GM19397 (cell line): ENCODE measurements around the gene FMN1.

ENCODE experiments used
- ATAC-seq: cut with Tn5 transposase; IDR thresholded peaks from one replicate; pipeline ENCODE4 v1.9.1; 2021; ENCODE audit warnings: mild to moderate bottlenecking, moderate library complexity; ENCODE audit not compliant: unreplicated experiment

FMN1 gene

GRCh38 chr15:33021806-33022389 is 172.6 kb downstream of the FMN1 start:
- ATAC-seq: no peak

DNA sequence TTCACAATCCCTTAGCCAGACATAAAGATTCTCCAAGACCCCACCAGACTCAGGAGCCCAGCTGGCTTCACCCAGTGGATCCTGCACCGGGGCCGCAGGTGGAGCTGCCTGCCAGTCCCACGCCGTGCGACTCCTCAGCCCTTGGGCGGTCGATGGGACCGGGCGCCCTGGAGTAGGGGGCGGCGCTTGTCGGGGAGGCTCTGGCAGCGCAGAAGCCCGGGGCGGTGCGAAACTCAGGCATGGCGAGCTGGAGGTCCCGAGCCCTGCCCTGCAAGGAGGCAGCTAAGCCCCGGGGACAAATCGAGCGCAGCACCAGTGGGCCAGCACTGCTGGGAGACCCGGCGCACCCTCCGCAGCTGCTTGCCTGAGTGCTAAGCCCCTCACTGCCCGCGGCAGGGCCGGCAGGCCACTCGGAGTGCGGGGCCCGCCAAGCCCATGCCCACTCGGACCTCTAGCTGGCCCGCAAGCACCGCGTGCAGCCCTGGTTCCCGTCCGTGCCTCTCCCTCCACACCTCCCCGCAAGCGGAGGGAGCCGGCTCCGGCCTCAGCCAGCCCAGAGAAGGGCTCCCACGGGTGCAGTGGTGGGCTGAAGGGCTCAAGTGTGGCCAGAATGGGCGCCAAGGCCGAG is 175.0 kb downstream of the FMN1 start:
- ATAC-seq: no peak

DNA sequence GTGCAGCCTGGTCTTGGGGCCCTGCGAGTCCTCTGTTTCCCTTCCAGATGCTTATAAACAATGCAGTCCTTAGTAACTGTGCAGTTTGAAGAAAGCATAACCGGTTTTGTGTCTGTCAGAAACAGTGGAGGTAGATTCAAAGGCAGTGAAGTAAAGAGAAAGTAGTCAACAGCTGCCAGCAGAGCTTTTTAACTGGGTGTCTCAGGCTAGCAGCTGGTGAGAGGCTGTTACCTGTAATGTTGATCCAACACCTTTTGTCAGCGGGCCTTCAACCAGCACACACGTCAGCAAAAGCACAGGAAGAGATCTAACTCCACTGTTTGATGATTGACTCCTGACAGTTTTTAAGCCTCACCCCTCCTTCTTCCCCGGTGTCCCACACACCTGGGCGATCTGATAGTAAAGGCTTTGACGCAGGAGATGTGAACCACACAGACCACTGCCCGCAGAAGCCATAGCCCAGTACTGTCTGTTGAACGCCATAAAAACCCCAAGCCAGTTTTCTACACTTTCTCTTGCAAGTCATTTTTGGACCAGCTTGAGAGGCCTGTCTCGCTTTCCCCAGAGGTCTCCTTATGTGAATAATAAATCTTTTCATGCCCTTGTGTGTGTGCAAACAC is 178.0 kb downstream of the FMN1 start:
- ATAC-seq: no peak

DNA sequence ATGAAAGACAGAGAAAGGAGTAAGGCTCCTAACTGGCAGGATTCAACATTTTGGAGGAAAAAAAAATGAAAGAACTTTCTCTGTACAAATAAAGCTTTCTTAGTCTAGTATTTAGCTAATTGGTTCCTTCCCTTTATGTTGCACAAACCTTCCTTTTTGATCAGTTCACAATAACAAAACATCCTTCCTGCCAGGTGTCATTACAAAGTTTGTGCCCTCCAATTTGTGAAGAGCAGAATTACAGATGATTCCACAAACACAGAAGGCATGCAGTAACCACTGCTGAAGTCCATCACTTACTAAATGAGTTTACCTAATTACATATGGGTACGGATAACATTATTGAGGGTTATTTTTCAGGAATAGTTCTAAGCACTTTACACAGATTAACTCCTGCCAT is 179.9 kb downstream of the FMN1 start:
- ATAC-seq: no peak

DNA sequence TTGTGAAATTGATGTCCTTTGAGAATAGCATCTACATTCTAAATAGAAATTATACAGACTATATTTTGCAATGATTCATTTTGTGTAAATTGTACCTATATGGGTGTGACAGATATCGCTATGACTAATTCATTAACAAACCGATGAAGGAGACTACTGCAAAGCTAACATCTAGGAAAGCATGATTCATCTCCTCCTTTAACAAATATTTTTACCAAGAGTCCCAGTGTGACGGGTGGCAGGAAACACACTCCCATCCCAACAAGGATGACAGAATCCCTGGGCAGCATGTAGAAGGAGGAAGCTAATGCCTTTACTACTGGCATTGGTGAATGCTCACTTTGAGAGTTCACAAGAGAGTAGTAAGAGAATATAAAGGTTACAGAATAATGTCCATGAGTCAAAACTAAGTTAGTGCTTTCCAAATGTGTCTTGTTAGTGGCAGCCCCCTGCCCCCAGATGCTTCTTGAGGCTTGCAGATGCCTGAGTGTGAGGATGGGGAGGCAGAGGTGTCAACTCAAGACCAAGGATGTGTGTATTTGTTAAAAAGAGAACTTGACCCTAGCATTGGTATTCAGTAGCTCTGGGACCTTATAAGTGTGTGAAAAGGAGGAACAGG is 180.6 kb downstream of the FMN1 start:
- ATAC-seq: no peak

GRCh38 chr15:33011976-33012375 is 182.5 kb downstream of the FMN1 start:
- ATAC-seq: no peak

DNA sequence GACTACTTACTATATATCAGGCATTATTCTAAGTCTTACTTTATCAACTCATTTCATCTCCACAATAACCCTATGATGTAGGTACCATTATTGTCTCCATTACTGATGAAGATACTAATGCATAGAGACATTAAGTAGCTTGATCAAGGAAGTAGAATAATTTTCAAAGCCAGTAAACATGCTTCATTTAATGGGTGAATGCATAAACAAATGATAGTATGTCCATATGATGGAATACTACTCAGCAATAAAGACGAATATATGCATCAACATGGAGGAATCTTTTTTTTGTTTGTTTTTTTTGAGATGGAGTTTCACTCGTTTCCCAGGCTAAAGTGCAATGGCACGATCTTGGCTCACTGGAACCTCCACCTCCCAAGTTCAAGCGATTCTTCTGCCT is 184.9 kb downstream of the FMN1 start:
- no peak for ATAC-seq

DNA sequence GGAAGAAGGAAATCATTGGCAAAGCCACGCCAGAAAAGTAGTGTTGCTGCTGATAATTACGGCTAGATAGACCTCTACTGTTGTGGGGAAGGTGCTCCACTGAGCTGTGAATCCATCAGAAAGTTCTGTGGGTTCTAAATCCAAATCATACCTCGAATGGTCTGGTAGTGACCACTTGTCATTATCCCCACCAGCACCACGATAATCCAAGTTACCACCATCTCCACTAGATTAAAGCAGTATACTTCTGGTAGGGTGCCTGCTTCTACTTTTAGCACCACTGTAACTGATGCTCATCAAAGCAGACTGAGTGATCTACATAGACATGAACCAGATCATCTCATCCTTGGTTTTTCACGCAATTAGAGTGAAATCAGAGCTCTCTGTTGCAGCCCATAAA is 185.5 kb downstream of the FMN1 start:
- ATAC-seq: no peak

- no peak for ATAC-seq
Observed at GRCh38 chr15:33008284-33008995, 186.1 kb downstream of the FMN1 start.

- no peak for ATAC-seq
Observed at GRCh38 chr15:33007303-33007855, 187.1 kb downstream of the FMN1 start.

GRCh38 chr15:33005582-33005981 is 188.9 kb downstream of the FMN1 start:
- ATAC-seq: no peak

GRCh38 chr15:33001926-33002325 is 192.6 kb downstream of the FMN1 start:
- ATAC-seq: no peak

DNA sequence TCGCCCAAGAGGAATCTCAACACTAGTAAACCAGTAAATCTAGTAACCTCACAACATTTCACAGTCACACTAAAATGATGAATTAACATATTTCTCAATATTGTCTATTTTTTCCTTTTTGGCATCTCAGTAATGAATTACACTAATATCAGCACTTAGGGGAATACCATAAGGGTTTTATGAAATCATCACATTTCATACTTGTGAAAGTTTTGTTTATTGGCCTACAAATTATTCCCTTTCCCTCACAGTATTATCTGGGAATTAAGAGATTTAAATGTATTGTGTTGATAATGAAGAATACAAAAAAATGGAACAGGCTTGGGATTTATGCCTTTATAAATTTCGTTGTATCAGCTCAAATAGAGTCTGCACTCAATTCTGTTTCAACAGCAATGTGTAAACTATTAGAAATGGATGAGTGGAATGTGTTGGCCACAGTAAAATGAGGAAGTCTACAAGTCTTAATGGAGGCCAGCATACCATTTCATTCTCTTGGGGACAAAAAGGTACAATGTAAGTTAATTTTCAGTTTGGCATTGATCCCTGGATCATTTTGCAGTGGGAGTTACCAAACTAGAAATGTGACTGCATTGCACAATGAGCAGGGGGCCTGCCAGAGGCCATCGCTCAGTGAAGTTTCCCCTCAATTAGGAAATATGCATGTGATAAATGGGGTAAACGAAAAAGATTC is 195.4 kb downstream of the FMN1 start:
- ATAC-seq: no peak

- ATAC-seq: no peak
Observed at GRCh38 chr15:32998182-32998581, 196.3 kb downstream of the FMN1 start.

- no peak for ATAC-seq
Observed at GRCh38 chr15:32994810-32995424, 199.6 kb downstream of the FMN1 start.

DNA sequence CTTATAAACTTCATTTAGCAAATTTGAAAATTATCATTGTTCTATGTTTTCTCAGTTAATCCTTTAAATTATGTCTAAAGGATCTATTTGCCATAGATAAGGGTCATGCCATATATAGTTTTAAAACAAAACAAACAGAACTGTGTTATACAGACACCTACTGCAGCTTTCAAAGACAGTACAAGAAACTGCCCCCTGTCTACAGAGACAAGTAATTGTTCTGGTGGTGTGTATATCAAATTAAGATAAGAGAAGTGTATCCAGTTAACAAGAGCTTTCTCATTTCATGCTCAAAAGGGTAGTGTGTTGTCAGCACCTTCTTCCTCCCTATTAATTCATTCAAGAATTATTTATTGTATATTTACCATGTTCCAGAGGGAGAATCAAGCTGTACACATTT is 201.2 kb downstream of the FMN1 start:
- ATAC-seq: no peak

DNA sequence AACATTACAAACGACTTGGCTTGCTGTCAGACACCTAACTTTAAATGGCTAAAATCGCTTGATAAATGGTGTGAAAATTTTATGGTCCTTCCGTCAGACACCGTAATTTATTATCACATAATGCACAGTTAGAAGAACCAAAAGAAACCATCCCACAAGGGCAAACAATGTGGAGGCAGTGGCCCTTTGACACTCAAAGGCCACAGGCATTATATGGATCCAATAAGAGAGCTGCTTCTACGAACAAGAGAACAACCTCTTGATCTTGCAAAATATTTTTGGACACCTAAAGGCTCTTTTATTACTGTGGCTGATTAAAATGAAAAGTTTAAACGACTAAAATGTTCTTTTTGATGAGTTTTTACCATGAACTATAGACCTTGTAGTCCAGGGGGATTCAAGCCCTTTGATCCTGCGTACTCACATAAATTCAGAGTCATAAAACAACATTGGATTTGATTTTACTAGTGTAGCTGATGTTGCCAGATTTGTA is 202.8 kb downstream of the FMN1 start:
- no peak for ATAC-seq

DNA sequence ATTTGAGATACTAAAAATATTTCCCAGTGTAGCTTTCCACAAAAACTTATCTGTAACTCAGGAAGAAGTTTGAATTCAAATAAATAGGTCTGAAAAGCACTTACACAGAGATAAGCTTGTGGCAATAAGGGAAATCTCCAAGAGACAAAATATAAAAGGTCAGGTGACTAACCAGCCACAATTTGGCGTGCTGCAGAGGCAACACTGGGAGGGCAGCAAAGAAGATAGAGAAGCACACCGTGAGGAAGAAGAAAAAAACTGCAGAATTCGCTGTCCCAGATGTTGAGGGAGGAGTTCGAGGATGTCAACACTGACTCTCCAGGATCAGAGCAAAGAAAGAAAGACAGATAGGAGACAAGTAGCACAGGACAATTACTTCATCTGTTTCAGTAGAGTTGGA is 204.4 kb downstream of the FMN1 start:
- no peak for ATAC-seq

DNA sequence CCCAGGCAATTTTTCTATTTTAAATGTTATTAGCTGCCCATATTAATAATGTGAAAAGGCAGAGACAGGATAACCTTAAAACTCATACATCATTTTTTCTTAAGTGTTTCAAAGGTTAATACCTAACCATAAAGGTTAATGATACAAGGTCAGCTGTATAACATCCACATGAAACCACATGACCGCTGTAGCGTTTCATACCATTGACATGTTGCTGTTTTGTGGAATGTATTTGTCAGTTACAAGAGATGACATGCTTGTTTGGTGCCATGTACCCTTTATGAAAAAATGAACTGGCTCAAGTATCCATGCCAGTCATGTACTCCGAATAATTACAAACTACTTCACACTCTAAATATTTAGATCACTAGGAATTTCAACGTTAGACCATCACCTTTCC is 207.4 kb downstream of the FMN1 start:
- no peak for ATAC-seq

DNA sequence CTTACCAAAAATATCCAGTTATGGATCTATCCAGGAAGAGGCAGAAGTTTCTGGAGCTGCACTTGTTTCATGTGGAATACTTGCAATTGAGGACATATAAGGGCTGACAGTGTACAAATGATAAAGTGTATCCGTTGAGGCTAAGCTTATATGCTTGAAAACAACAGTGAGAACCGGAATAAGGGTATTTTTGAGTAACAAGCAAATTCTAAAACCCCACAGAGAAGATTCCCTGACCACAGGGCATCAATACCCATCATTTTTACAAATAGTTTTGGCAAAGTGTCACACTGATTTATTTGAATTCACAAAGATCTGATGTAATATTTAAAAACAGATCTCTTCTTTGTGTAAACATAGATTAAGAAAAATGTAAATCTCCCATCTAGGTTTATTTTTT is 208.4 kb downstream of the FMN1 start:
- ATAC-seq: no peak
